GM19351 (cell line): ENCODE results near the gene PRKACB.
A peak's percentile ranks its signal among the peaks of the same experiment; 100 is the strongest.

Source experiments
- ATAC-seq: cut with Tn5 transposase; IDR thresholded peaks from one replicate; pipeline ENCODE4 v1.9.1; 2021; ENCODE audit warnings: mild to moderate bottlenecking, moderate library complexity; ENCODE audit not compliant: unreplicated experiment

Gene PRKACB

DNA sequence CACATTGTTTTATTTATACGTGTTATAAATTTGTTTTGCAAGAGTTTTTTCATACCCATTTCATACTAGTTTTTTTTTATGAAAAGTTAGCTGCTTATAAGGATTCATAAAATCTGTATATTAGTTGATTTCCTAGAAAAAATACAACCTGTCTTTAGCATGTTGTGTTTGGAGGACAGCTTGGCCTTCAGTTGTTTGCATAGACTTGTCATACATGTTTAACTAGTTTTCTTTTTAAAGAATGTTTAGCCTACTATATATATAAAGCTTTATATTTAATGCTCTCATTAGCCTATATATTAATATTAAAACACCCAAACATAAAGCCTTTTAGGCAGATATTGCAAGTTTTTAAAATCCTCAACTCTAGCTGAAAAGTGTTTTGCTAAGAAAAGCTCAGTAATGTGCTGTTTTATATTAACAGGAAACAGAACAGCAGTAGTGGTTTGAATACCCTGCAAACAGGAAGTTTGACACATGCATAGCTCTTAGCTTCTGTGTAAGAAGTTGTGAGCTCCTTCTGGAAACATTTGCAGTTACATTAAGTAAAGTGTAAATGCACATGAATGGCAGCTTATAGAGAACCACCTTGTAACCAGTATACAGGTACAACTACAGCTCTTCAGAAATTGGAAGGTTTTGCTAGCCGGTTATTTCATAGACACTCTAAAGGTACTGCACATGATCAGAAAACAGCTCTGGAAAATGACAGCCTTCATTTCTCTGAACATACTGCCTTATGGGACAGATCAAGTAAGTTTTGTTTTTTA, at the start of gene PRKACB:
TSS of gene PRKACB (plus strand) at position 476 of the 770 bp plus-strand sequence. CDS start at position 567, 91 bp downstream.
- ATAC-seq: peak; percentile 89

DNA sequence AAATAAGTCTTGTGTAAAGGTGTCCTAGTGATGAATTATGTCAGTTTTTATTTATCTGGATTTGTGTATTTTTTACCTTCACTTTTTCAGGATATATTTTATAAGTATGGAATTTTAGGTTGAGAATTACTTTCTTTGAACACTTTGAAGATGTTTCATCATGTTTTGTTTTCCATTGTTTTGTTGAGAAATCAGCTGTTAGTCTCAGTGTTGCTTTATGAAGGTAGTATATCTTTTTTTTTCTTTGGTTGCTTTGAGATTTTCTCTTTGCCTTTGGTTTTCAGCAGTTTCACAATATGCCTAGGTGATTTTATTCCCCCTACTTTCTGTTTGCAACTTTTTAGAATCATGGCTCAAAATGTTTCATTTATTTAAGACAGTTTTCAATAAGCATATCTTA, 48.8 kb upstream of the PRKACB start:
- no peak for ATAC-seq

DNA sequence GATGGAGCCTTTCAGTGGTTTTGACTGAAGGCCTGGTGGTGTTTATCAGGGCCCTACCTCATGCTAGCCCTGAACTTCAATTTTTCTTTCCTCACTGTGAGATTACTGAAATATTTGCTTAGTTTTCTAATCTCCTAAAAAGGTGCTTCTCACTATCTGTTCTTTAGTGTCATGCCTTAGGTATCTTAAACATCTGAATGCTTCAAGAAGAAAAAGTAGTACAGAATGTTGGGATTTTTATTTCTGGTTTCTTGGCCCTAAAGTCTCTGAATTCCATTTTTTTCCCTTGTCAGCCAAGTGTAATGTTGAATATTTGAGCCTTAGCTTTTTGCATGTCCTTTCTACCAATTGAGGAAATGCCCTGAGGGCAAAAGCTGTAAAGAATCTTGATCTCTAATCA, 47.9 kb upstream of the PRKACB start:
- no peak for ATAC-seq

DNA sequence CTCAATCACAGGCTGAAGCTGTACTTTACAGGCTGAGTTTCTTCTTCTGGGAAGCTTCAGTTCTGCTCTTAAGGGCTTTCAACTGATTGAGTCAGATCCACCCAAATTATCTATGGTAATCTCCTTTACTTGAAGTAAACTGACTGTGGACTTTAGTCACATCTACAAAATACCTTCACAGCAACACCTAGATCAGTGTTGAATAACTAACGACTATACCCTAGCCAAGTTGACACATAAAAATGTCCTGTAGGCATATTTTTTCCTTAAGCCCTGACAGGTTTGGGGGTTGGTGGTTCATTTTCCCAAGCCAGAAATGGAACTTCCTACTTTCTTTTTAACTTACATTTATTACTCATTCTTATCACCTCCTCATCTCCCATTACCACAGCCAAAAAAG, 42.9 kb upstream of the PRKACB start:
- ATAC-seq: no peak

DNA sequence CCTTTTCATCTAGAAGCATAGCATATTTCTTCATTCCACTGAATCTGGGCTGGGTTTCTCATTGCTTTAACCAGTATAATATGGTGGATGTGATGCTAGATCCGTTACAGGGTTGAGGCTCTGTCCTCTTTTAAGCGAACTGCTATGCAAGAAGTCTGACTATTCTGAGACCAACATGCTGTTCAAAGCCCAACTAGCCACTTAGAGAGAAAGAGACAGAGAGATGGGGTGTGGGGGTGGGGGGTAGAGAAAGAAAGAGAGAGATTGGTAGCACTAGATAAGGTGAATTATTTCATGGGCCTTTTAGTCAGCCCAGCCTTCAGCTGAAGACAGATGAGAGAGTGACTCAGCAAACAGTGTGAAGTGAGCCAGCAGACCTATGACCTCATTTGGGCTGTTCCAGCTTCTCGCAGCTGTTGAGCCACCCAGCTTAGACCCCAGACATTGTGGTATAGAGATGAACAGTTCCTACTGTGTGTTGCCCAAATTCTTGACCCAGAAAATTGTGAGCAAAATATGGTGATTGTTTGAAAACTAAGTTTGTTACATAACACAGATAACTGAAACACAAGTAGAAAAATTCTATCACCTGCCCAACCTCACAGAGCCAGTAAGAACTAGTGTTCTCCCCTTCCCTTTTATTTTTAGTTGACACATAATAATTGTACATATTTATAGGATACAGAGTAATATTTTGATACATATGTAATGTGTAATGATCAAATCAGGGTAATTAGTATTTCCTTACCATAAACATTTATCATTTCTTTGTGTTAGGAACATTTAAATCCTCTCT, 40.7 kb upstream of the PRKACB start:
- ATAC-seq: peak; percentile 85

DNA sequence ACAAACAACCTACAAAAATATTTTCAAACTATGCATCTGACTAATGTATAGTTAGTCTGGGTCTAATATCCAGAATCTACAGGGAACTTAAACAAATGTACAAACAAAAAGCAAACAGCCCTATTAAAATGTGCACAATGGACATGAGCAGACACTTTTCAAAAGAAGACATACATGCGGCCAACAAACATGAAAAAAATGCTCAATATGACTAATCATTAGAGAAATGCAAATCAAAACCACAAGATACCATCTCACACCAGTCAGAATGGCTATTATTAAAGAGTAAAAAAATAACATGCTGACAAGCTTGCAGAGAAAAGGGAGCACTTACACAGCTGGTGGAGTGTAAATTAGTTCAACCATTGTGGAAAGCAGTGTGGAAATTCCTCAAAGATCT, 36.5 kb upstream of the PRKACB start:
- peak; percentile 57 for ATAC-seq

DNA sequence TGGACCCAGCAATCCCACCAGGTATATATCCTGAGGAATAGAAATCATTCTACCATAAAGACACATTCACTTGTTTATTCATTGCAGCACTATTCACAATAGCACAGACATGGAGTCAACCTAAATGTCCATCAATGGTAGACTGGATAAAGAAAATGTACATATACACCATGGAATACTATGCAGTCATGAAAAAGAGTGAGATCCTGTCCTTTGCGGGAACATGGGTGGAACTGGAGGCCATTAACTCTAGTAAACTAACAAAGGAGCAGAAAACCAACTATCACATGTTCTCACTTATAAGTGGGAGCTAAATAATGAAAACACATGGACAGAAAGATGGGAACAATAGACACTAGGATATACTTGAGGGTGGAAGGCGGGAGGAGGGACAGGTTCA, 36.1 kb upstream of the PRKACB start:
- ATAC-seq: no peak

DNA sequence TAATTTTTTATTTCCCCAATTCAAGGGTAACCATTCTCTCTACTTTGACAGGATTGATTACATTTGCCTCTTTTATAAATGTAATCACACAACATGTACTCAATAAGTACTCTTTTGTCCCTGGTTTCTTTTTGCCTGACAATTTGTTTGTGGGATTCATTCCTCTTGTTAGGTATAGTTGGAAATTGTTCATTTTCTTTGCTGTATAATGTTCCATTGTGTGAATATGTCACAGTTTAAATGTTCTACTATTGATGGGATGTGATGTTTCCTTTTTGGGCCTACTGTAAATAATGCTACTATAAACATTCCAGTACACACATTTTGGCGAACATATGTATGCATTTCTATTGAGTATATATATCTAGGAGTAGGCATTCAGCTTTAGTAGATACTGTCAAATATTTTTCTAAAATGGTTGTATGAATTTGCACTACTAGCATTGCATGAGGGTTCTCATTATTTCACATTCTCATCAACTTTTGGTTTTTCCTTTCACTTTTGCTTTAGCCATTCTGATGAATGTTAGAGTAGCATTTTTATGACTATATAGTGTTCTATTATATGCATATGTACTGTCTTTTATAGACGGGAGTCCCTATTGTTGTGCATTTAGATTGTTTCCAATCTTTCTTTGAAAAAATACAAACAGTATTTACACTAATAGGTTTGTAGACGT, 35.0 kb upstream of the PRKACB start:
- ATAC-seq: no peak

DNA sequence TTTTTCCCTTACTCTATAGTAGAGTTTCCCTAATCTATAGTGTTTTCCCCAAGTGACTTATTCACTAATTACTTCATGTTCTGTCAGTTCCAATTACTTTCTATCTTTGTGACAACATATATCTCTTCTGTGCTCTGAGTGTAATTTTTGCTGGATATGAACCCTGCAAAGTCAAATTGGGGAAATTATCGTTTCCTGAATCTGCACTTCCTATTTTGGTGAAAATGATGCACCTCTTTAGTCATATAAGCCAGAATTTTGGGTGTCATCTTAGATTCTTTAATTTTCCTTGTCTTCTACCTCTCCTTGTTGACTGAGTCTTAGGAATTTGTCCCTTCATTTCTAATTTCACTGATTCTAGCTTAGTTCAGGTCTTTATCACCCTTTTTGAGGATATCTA, 33.4 kb upstream of the PRKACB start:
- no peak for ATAC-seq

DNA sequence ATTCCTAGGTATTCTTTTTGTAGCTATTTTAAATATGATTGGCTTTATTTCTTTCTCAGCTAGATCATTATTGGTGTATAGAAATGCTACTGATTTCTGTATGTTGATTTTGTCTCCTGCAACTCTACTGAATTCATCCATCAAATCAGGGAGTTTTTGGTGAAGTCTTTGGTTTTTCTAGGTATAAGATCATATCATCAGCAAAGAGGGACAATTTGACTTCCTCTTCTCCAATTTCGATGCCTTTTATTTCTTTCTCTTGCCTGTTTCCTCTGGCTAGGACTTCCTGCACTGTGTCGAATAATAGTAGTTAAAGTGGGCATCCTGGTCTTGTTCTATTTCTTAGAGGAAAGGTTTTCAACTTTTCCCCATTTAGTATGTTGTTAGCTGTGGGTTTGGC, 27.5 kb upstream of the PRKACB start:
- ATAC-seq: no peak

DNA sequence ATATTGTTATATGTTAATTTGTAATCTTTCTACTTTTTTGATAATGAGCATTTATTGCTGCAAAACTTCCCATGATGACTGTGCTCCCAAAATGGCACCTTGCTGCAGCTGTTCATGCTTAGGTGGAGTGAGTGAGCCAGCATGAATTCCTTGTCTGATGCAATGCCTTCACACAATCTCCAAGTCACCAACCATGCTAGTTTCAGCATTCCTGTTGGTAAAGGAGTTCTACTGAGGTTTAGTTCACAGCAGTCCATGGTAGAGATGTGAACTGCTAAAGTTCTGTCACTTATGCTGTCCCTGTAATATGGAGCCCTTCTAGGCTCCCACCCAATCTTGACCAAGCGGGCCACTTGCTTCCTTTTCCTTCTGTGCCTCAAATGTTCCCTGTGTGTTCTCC, 26.2 kb upstream of the PRKACB start:
- ATAC-seq: no peak

DNA sequence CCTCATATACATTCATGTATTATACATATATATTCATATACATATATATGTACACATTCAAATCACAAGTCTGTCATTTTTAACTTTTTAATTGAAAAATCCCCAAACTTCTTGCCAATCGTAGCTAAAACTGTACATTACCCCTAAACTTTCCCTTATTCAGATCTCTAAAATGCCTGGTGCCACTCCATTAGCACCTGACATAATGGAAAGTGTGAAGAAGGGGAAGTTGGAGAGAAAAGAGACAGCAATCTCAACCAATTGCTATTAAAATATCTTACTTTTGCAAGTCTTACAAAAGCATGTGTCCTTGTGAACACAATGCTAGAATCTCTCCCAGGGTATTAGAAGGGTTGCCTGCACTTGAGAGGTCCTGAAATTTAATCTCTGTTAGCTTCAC, 22.7 kb upstream of the PRKACB start:
- ATAC-seq: no peak

DNA sequence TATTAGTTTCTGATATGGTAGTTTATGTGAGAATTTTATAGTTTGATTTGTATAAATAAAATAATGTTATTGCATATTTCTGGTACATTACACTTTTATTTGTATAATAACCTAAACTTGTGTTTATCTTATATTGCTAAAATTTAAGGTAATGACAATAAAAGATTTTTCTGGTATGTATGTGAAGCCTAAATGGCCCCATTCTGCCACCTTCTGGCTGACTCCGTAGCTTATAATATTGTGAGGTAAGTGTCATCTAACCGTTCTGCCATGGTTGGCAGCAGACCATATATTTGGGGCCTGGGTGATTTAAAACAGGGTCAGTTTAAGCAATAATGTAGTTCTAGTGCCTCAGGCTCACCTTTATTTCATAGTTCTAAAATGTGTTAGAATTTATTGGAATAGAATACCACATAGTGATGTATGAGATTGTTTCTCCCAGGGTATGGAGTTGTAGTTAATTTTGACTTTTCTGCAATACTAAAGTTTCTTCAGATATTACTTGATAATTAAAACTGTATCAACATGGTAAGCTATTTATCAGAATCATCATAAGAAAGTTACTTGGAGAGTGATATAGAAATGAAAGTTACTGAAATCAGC, 21.2 kb upstream of the PRKACB start:
- ATAC-seq: peak; percentile 78

DNA sequence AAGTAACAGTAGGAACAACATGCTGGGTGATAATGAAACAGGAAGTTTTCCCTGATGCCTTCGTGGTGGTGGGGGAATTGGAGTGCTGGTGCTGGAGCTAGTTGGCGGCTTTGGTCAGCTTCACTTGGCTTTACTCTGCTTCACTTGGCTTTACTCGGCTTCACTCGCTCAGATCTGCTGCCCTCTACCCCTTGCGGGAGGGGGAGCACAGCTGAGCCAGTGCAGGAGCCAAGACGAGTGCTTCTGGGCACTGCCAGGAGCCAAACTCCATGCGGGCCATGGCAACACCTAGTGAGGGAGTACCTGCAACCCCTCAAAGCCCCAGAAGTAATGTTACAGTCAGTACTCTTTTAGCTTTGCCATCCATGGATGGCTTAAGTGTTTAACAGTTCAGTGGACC, 10.6 kb upstream of the PRKACB start:
- no peak for ATAC-seq

DNA sequence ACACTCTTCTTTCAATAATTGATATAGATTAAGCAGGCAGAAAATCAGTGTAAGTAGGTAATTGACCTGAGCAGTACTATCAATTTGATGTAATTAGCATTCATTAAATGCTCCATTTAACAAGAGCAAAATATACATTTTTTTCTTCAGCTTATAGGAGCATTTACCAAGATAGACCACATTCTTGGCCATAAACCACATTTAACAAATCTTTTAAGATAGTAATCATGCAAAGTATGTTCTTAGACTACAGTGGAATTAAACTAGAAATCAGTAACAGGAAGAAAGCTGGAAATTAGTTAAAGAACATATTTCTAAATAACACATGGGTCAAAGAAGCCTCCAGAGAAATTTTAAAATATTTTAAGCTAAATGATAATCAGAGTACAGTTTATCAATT, 8.7 kb upstream of the PRKACB start:
- no peak for ATAC-seq

DNA sequence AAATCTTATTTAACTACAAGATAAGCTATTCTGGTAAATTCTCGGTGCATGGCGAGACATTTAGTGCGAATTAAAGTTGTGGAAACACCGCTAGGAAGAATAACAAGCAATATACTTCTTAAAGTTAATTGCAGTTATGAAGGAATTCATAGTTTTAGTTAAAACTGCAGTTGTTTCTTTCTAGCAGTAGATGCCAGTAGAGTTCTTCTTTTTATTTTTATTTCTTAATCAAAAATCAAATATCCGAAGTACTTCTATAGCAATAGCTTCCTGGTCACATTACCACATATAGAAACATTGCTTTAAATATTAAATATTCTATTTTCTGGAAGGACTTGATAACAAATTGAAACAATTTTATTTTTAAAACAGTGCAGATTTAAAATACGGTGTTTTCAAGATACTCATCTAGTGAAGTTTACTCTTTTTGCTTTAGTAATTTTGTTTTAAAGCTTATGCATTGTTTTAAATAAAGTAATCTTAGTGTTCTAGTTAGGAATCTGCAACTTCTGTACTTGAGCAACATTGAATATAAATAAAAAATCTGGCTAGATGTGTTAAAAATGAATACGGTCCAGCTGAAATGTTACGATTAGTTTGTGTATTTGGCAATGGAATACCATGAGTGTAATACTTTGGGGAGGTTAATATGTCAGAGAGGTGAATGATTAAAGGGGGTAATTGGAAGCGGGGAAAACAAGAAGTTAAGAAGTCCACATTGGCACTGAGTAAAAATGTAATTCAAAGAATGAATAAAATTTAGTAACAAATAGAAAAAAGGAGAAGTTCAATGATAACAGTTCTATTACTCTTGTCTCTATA, 2.7 kb upstream of the PRKACB start:
- ATAC-seq: no peak

DNA sequence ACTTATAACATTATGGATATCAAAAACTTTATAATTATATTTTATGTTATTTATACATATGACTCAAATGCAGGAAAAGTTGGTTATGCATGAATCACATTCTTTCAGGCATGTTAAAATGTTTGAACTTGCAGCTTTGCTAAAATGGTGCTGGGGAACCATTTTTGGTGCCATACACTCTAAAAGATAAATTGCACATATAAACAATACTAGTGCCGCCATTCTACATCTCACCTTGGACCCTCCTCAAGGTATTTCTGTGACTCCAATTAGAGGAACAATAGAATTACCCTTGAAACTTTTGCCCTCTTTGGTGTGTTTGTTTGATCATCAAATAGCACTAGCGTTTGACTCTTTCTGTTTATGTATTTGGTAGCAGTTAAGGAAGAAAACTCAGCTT, 997 bp downstream of the PRKACB start:
- ATAC-seq: no peak

DNA sequence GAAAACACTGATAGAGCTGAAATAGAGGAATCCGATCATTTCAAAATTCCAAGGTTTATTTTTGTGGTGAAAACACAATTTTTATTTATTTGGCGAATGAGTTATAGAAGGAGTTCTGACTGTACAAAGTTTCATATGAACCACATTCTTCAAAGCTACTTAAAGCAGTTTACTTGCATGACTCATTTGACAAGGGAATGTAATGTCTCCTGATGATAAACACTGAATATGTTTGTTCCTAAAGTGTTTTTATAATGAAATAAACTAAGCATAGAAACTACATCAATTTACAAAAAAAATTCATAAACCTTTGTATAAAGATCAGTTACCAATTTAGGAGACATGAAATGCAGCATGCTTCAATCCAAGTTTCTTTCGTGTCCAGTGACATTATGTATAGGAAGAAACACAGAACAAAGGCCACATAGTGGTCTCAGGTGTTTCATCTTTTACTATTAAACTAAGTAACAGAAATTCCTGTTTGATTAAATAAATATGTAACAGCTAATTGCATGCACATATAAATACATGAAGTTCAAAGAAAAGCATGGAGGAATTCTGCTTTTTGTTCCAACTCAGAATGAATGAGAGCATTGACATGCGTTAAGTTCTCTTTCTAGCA, 2.5 kb downstream of the PRKACB start:
- peak; percentile 59 for ATAC-seq

DNA sequence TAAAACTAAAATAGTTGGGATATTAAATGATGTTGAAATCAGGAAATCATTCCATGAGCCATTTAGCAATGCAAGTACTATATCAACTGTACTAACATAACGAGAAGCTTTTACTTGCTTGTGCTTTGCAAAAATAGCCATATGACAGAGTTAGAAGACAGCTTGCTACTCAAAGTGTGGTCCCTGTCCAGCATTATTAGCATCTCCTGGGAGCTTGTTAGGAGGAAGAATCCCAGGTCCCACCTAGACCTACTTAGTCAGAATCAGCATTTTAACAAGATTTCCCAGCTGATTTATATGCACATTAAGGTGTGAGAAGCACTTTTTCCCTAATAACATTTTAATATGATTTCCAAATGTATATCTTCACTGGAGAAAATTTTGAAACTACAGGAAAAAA, 4.7 kb downstream of the PRKACB start:
- no peak for ATAC-seq

DNA sequence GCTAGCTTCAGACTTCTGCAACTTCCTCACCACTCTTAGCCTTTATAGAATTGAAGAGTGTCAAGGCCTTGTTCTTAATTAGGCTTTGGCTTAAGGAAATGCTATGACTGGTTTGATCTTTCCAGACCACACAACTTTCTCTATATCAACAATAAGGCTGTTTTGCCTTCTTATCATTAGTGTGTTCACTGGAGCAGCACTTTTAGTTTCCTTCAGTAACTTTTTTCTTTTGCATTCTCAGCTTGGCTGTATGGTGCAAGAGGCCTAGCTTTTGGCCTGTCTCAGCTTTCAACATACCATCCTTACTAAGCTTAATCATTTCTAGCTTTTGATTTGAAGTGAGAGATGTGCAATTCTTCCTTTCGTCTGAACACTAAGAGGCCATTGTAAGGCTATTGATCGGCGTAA, 8.6 kb downstream of the PRKACB start:
- ATAC-seq: peak; percentile 86
